ENCODE measurements around the gene MYOCD. TPM values are rescaled to one million over a fixed set of nuclear protein-coding genes. Genes with fewer than 3 reads are reported as not detected.

Gene MYOCD
- total RNA-seq, 1 experiment from 2014 or later, result 2.6 TPM

GRCh38 chr17:12709063-12709462, 43.4 kb downstream of the MYOCD start:
- Mint-ChIP-seq H3K9me3 (ENCODE audit: unreplicated experiment) (no peaks in the 10 kb centered on the region), H3K4me3 (ENCODE audit: unreplicated experiment) (no peak overlapping the region), H3K27me3 (ENCODE audit: insufficient read depth, unreplicated experiment) (no peaks in the 10 kb centered on the region), H3K4me1 (ENCODE audit: low read depth, unreplicated experiment) (no peaks in the 10 kb centered on the region), H3K36me3 (ENCODE audit: insufficient read depth, unreplicated experiment) (no peaks in the 10 kb centered on the region), H3K27ac (ENCODE audit: unreplicated experiment) (no peak overlapping the region)
- Histone ChIP-seq H3K27me3 (replicated peaks; ENCODE audit: control insufficient read depth, insufficient read depth, low read length) (no peaks in the 10 kb centered on the region), H3K4me3 (ENCODE audit: low read depth, low read length) (no peak overlapping the region), H3K4me1 (no peaks in the 10 kb centered on the region), H3K36me3 (ENCODE audit: control insufficient read depth, insufficient read depth, low read length) (no peaks in the 10 kb centered on the region), H3K9me3 (no peaks in the 10 kb centered on the region)
- DNase-seq, result no peak
- TF ChIP-seq CTCF (IDR thresholded peaks at IDR 0.05; ENCODE audit: insufficient read depth in 1 of 2, low read depth in 1 of 2, low read length in 1 of 2, severe bottlenecking in 1 of 2, unreplicated experiment in 1 of 2), result no peak
- CTCF ChIA-PET, result no interaction called here
- BruUV-seq (replicated peaks), result no TSS peak
- POLR2A ChIA-PET, result no interaction called here
- intact Hi-C loops (cut with micrococcal nuclease; ENCODE audit: unreplicated experiment), result no loop called here

GRCh38 chr17:12712415-12712814, 46.7 kb downstream of the MYOCD start:
- H3K4me3 ChIP-seq (ENCODE audit: low read depth, low read length), result no peak overlapping the region
- Mint-ChIP-seq H3K4me3 (ENCODE audit: unreplicated experiment) (no peak overlapping the region), H3K27me3 (ENCODE audit: insufficient read depth, unreplicated experiment) (no peaks in the 10 kb centered on the region), H3K9me3 (ENCODE audit: unreplicated experiment) (no peaks in the 10 kb centered on the region), H3K27ac (ENCODE audit: unreplicated experiment) (no peak overlapping the region), H3K4me1 (ENCODE audit: low read depth, unreplicated experiment) (no peaks in the 10 kb centered on the region), H3K36me3 (ENCODE audit: insufficient read depth, unreplicated experiment) (no peaks in the 10 kb centered on the region)
- DNase-seq, result no peak
- H3K27me3 ChIP-seq (replicated peaks; ENCODE audit: control insufficient read depth, insufficient read depth, low read length), result no peaks in the 10 kb centered on the region
- ChIA-PET CTCF (no interaction called here), POLR2A (no interaction called here)
- intact Hi-C loops (cut with micrococcal nuclease; ENCODE audit: unreplicated experiment), result no loop called here
- no peaks in the 10 kb centered on the region for H3K9me3 ChIP-seq
- no peaks in the 10 kb centered on the region for H3K36me3 ChIP-seq (ENCODE audit: control insufficient read depth, insufficient read depth, low read length)
- no peak for TF ChIP-seq CTCF (IDR thresholded peaks at IDR 0.05; ENCODE audit: insufficient read depth in 1 of 2, low read depth in 1 of 2, low read length in 1 of 2, severe bottlenecking in 1 of 2, unreplicated experiment in 1 of 2)
- BruUV-seq (replicated peaks), result no TSS peak
- H3K4me1 ChIP-seq, result no peaks in the 10 kb centered on the region

GRCh38 chr17:12712941-12713340, 47.3 kb downstream of the MYOCD start:
- intact Hi-C loops (cut with micrococcal nuclease; ENCODE audit: unreplicated experiment), result no loop called here
- no peaks in the 10 kb centered on the region for H3K9me3 Mint-ChIP-seq (ENCODE audit: unreplicated experiment)
- no peak for TF ChIP-seq CTCF (IDR thresholded peaks at IDR 0.05; ENCODE audit: insufficient read depth in 1 of 2, low read depth in 1 of 2, low read length in 1 of 2, severe bottlenecking in 1 of 2, unreplicated experiment in 1 of 2)
- no peak overlapping the region for H3K4me3 ChIP-seq (ENCODE audit: low read depth, low read length)
- ChIA-PET CTCF (no interaction called here), POLR2A (no interaction called here)
- H3K27me3 Mint-ChIP-seq (ENCODE audit: insufficient read depth, unreplicated experiment), result no peaks in the 10 kb centered on the region
- DNase-seq, result no peak
- no peaks in the 10 kb centered on the region for H3K27me3 ChIP-seq (replicated peaks; ENCODE audit: control insufficient read depth, insufficient read depth, low read length)
- no peaks in the 10 kb centered on the region for H3K4me1 ChIP-seq
- H3K36me3 Mint-ChIP-seq (ENCODE audit: insufficient read depth, unreplicated experiment), result no peaks in the 10 kb centered on the region
- no peaks in the 10 kb centered on the region for H3K4me1 Mint-ChIP-seq (ENCODE audit: low read depth, unreplicated experiment)
- no peak overlapping the region for H3K27ac Mint-ChIP-seq (ENCODE audit: unreplicated experiment)
- no peaks in the 10 kb centered on the region for H3K36me3 ChIP-seq (ENCODE audit: control insufficient read depth, insufficient read depth, low read length)
- no peak overlapping the region for H3K4me3 Mint-ChIP-seq (ENCODE audit: unreplicated experiment)
- no peaks in the 10 kb centered on the region for H3K9me3 ChIP-seq
- BruUV-seq (replicated peaks), result no TSS peak
